Mesenchymal stem cell (in vitro differentiated cells and primary cell): Measurements from ENCODE around the gene AVEN.
"Not testable (repeated sequence)": the region's sequence is repeated elsewhere in the genome, so short reads cannot be mapped to it uniquely, and the experiment has no call there.

ENCODE experiments used
- DNase-seq: peaks from one replicate; pipeline ENCODE4 v3.0.0-alpha.2; 2013
- H2AFZ ChIP-seq: one replicate; pipeline ENCODE4 v1.6.1; 2013; ENCODE audit warnings: low read depth, mild to moderate bottlenecking, control low read depth, inconsistent platforms, low read length, moderate library complexity
- H2AK5ac ChIP-seq: 2 replicates; pipeline ENCODE4 v1.6.1; 2013; ENCODE audit warnings: low read length, moderate library complexity, mild to moderate bottlenecking, inconsistent platforms; ENCODE audit not compliant: severe bottlenecking
- H2BK120ac ChIP-seq: one replicate; pipeline ENCODE4 v1.6.1; 2013; ENCODE audit warnings: low read depth, mild to moderate bottlenecking, inconsistent platforms, low read length, moderate library complexity
- H2BK12ac ChIP-seq, 2 experiments: one replicate each; pipeline ENCODE4 v1.6.1; 2013; ENCODE audit warnings: inconsistent platforms in 2 of 2, low read length in 2 of 2, mild to moderate bottlenecking in 2 of 2, moderate library complexity in 2 of 2, control low read depth in 1 of 2
- H2BK15ac ChIP-seq: one replicate; pipeline ENCODE4 v1.6.1; 2013; ENCODE audit warnings: mild to moderate bottlenecking, low read depth, inconsistent platforms; ENCODE audit not compliant: poor library complexity, severe bottlenecking
- H2BK5ac ChIP-seq: 2 replicates; pipeline ENCODE4 v1.6.1; 2013; ENCODE audit warnings: low read depth, mild to moderate bottlenecking, low read length, control low read depth, inconsistent platforms; ENCODE audit not compliant: poor library complexity, severe bottlenecking
- H3K14ac ChIP-seq, 2 experiments: one replicate each; pipeline ENCODE4 v1.6.1; 2013; ENCODE audit warnings: inconsistent platforms in 2 of 2, low read length in 2 of 2, control low read depth in 1 of 2, mild to moderate bottlenecking in 1 of 2, moderate library complexity in 1 of 2
- H3K18ac ChIP-seq, 2 experiments: one replicate each; pipeline ENCODE4 v1.6.1; 2013; ENCODE audit warnings: inconsistent platforms in 2 of 2, low read length in 2 of 2, control low read depth in 1 of 2, low read depth in 1 of 2, mild to moderate bottlenecking in 1 of 2
- H3K23ac ChIP-seq, 2 experiments: one replicate each; pipeline ENCODE4 v1.6.1; 2013; ENCODE audit warnings: inconsistent platforms in 2 of 2, low read length in 2 of 2, mild to moderate bottlenecking in 2 of 2, moderate library complexity in 2 of 2, control low read depth in 1 of 2
- H3K27ac ChIP-seq: 2 replicates; pipeline ENCODE4 v1.5.1; 2013; ENCODE audit warnings: mild to moderate bottlenecking, moderate library complexity, low read length, control low read depth, inconsistent platforms; ENCODE audit not compliant: poor library complexity, severe bottlenecking
- H3K27me3 ChIP-seq, 2 experiments: 2 replicates each; pipeline versions ENCODE4 v1.6.1 to v1.7.0; 2013; ENCODE audit warnings: low read length in 2 of 2, mild to moderate bottlenecking in 2 of 2, moderate library complexity in 2 of 2, control low read depth in 1 of 2, inconsistent platforms in 1 of 2; ENCODE audit not compliant: control insufficient read depth in 1 of 2, insufficient read depth in 1 of 2
- H3K36me3 ChIP-seq, 2 experiments: 2 replicates each; pipeline versions ENCODE4 v1.6.1 to v1.7.0; 2013; ENCODE audit warnings: low read length in 2 of 2, control low read depth in 1 of 2, inconsistent platforms in 1 of 2, low read depth in 1 of 2, mild to moderate bottlenecking in 1 of 2; ENCODE audit not compliant: insufficient read depth in 2 of 2, control insufficient read depth in 1 of 2
- H3K4ac ChIP-seq, 2 experiments: one replicate each; pipeline ENCODE4 v1.6.1; 2013; ENCODE audit warnings: inconsistent platforms in 2 of 2, low read length in 2 of 2, mild to moderate bottlenecking in 2 of 2, moderate library complexity in 2 of 2, control low read depth in 1 of 2, low read depth in 1 of 2
- H3K4me1 ChIP-seq: 2 replicates; pipeline ENCODE4 v1.6.1; 2013; ENCODE audit warnings: low read depth, low read length, control low read depth; ENCODE audit not compliant: control insufficient read depth, insufficient read depth
- H3K4me2 ChIP-seq: 2 replicates; pipeline ENCODE4 v1.6.1; 2013; ENCODE audit warnings: low read length, mild to moderate bottlenecking, inconsistent platforms; ENCODE audit not compliant: poor library complexity, severe bottlenecking
- H3K4me3 ChIP-seq, 2 experiments: 2 replicates each; pipeline versions ENCODE4 v1.5.1 to v1.7.0; 2013; ENCODE audit warnings: low read length in 2 of 2, mild to moderate bottlenecking in 2 of 2, control low read depth in 1 of 2, low read depth in 1 of 2; ENCODE audit not compliant: insufficient read depth in 1 of 2
- H3K79me1 ChIP-seq: replicated peaks from 2 replicates; pipeline ENCODE4 v1.6.1; 2013; ENCODE audit warnings: mild to moderate bottlenecking, control low read depth, low read length, inconsistent platforms; ENCODE audit not compliant: poor library complexity, severe bottlenecking
- H3K9ac ChIP-seq: 2 replicates; pipeline ENCODE4 v1.7.0; 2013; ENCODE audit warnings: mild to moderate bottlenecking, low read length, moderate library complexity
- H3K9me3 ChIP-seq: 2 replicates; pipeline ENCODE4 v1.7.0; 2013; ENCODE audit warnings: mild to moderate bottlenecking, low read length; ENCODE audit not compliant: control insufficient read depth
- H4K8ac ChIP-seq: one replicate; pipeline ENCODE4 v1.6.1; 2013; ENCODE audit warnings: inconsistent platforms, mild to moderate bottlenecking, low read length, moderate library complexity
- H4K91ac ChIP-seq: one replicate; pipeline ENCODE4 v1.6.1; 2013; ENCODE audit warnings: mild to moderate bottlenecking, low read length, inconsistent platforms
- WGBS: methylation state at CpG from one replicate; pipeline ENCODE4 v1.1.7; 2013; ENCODE audit warnings: mixed read lengths; 5-methylcytosine and 5-hydroxymethylcytosine counted together

Gene AVEN

DNA sequence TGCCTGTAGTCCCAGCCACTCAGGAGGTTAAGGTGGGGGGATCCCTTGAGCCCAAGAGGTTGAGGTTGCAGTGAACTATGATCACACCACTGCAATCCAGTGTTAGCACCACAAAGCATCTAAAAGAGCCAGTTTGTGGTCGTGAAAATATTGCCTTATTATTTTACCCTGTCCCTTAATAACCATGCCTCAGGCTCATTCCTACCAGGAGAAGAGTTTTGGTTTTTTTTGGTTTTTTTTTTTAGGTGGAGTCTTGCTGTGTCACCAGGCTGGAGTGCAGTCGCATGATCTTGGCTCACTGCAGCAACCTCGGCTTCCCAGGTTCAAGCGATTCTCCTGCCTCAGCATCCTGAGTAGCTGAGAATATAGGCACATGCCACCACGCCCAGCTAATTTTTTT is 17.9 kb upstream of the AVEN start:
- no peaks in the 10 kb centered on the region for H3K79me1 ChIP-seq
- no peak overlapping the region for H3K14ac ChIP-seq
- H3K27ac ChIP-seq: peak overlapping the region; percentile 96
- H3K4me2 ChIP-seq: no peak overlapping the region
- no peak overlapping the region for H4K8ac ChIP-seq
- H3K36me3 ChIP-seq: no peaks in the 10 kb centered on the region
- H3K4ac ChIP-seq: no peak overlapping the region
- no peaks in the 10 kb centered on the region for H3K27me3 ChIP-seq
- WGBS: 100% methylated on average over 4 of the region's 5 CpGs
- H2AK5ac ChIP-seq: peak overlapping the region; percentile 68
- H3K4me3 ChIP-seq: no peak overlapping the region
- peaks cover 4% of the 10 kb centered on the region for H3K9me3 ChIP-seq
- H2BK120ac ChIP-seq: no peak overlapping the region
- peaks cover 5% of the 10 kb centered on the region for H3K4me1 ChIP-seq
- no peak overlapping the region for H3K18ac ChIP-seq
- H3K23ac ChIP-seq: no peak overlapping the region
- H4K91ac ChIP-seq: no peak overlapping the region
- H2BK5ac ChIP-seq: no peak overlapping the region
- H2BK12ac ChIP-seq: no peak overlapping the region
- H2AFZ ChIP-seq: no peak overlapping the region
- no peak overlapping the region for H2BK15ac ChIP-seq
- H3K9ac ChIP-seq: peak overlapping the region; percentile 82
- DNase-seq: no peak

DNA sequence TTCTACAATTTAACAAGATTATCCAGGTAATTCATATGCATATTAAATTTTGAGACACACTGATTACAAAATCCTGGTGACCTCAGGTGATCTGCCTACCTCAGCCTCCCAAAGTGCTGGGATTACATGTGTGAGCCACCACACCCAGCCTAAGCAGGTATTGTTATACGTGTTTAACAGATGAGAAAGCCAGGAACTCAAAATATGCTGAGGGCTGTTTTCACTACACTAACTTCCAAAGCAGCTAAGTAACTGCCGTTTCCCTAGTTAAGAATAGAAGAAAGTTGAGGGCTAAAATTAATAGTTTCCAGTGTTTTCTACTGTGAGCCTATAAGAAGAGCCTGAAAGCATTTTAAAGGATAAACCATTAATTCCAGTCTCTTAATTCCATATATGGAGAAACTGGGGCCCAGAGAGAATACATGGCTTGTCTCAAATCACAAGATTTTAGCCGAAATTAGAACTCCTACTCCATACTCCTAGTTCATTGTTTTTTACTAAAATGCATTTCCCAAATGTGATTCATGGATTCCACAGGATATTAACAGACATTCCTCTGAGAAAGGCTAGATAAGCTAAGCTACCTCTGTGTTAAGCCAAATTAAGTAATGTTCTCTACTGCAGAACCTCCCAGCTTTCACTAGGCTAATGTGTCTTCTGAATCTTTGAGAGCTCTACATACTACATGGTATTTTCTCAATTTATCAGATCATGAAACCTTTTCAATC is 17.0 kb upstream of the AVEN start:
- Histone ChIP-seq H2AFZ (no peak overlapping the region), H3K23ac (no peak overlapping the region), H3K18ac (no peak overlapping the region), H2BK12ac (no peak overlapping the region), H3K27me3 (no peaks in the 10 kb centered on the region), H3K4me3 (no peak overlapping the region), H2BK120ac (no peak overlapping the region), H4K91ac (no peak overlapping the region), H4K8ac (no peak overlapping the region), H3K14ac (no peak overlapping the region), H3K4me2 (no peak overlapping the region), H3K9ac (peak overlapping the region; percentile 82), H2AK5ac (no peak overlapping the region), H3K79me1 (no peaks in the 10 kb centered on the region), H3K4ac (no peak overlapping the region), H3K9me3 (peaks cover 12% of the 10 kb centered on the region), H3K27ac (peak overlapping the region; percentile 96), H2BK5ac (peak overlapping the region; percentile 83), H3K36me3 (no peaks in the 10 kb centered on the region), H3K4me1 (peaks cover 5% of the 10 kb centered on the region), H2BK15ac (no peak overlapping the region)
- peak; percentile 50 for DNase-seq
- WGBS: 27% methylated on average over 1 of the region's 3 CpGs

DNA sequence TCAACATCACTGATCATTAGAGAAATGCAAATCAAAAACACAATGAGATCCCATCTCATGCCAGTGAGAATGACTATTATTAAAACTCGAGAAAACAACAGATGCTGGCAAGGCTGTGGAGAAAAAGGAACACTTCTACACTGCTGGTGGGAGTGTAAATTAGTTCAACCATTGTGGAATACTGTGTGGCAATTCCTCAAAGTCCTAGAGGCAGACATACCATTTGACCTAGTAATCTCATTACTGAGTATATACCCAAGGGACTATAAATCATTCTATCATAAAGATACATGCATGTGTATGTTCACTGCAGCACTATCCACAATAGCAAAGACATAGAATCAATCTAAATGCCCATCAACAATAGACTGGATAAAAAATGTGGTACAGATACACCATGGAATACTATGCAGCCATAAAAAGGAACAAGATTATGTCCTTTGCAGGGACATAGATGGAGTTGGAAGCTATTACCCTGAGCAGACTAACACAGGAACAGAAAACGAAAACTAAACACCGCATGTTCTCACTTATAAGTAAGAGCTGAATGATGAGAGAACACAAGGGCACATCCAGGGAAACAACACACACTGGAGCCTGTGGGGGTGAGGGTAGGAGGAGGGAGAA is 15.2 kb upstream of the AVEN start:
- Histone ChIP-seq H3K27ac (no peak overlapping the region), H3K14ac (no peak overlapping the region), H2AK5ac (no peak overlapping the region)

DNA sequence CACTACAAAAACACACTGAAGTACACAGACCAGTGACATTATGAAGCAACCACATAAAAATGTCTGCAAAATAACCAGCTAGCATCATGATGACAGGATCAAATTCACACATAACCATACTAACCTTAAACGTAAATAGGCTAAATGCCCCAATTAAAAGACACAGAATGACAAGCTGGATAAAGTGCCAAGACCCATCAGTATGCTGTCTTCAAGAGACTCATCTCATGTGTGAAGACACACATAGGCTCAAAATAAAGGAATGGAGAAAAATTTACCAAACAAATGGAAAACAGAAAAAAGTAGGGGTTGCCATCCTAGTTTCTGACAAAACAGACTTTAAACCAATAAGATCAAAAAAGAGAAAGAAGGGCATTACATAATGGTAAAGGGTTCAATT is 11.4 kb upstream of the AVEN start:
- H3K36me3 ChIP-seq, H3K27me3 ChIP-seq, H3K27ac ChIP-seq, H2BK120ac ChIP-seq, H3K4me2 ChIP-seq, H4K91ac ChIP-seq, H2BK15ac ChIP-seq, H2AK5ac ChIP-seq, H2BK12ac ChIP-seq, H2BK5ac ChIP-seq, H3K4ac ChIP-seq, H4K8ac ChIP-seq, H3K23ac ChIP-seq, H3K9ac ChIP-seq, H3K18ac ChIP-seq, DNase-seq, H3K14ac ChIP-seq, H3K4me3 ChIP-seq, H3K79me1 ChIP-seq, H2AFZ ChIP-seq: not testable (repeated sequence)
- peaks cover 18% of the 10 kb centered on the region for H3K4me1 ChIP-seq
- WGBS: 100% methylated on average over 1 of the region's 1 CpG
- H3K9me3 ChIP-seq: peaks cover 21% of the 10 kb centered on the region

More for the DNA sequence above, 15.2 kb upstream of the AVEN start:
- Histone ChIP-seq H4K8ac (no peak overlapping the region), H3K27me3 (no peaks in the 10 kb centered on the region), H4K91ac (no peak overlapping the region), H3K36me3 (no peaks in the 10 kb centered on the region), H2BK5ac (no peak overlapping the region), H2BK15ac (no peak overlapping the region), H3K4me2 (no peak overlapping the region), H3K4ac (no peak overlapping the region), H2BK120ac (no peak overlapping the region), H3K23ac (no peak overlapping the region), H3K9me3 (peaks cover 21% of the 10 kb centered on the region), H3K4me1 (peaks cover 5% of the 10 kb centered on the region), H2BK12ac (no peak overlapping the region), H3K9ac (no peak overlapping the region), H2AFZ (no peak overlapping the region), H3K4me3 (no peak overlapping the region), H3K18ac (no peak overlapping the region), H3K79me1 (no peaks in the 10 kb centered on the region)
- WGBS: 100% methylated on average over 3 of the region's 3 CpGs
- DNase-seq: no peak
